AG09309 (cell line): ENCODE data around the gene NFRKB.

ENCODE experiments used
- DNase-seq: peaks from one replicate; pipeline ENCODE4 v3.0.0-alpha.2; 2010; ENCODE audit warnings: low read depth
- H3K4me3 ChIP-seq: 2 replicates; pipeline ENCODE4 v1.5.1; 2011; ENCODE audit warnings: mild to moderate bottlenecking, low read depth, low read length, moderate library complexity; ENCODE audit not compliant: control insufficient read depth
- CTCF ChIP-seq: IDR thresholded peaks from 2 replicates; pipeline ENCODE4 v1.5.1; 2011; ENCODE audit warnings: mild to moderate bottlenecking, low read depth, low read length, inconsistent platforms; ENCODE audit not compliant: insufficient read depth, control insufficient read depth; ENCODE audit errors: missing control alignments

Gene NFRKB

GRCh38 chr11:129935723-129936122 is 40.3 kb upstream of the NFRKB start:
- no peak for DNase-seq
- TF ChIP-seq CTCF = no peak
- no peak overlapping the region for H3K4me3 ChIP-seq

GRCh38 chr11:129933891-129934290 is 38.5 kb upstream of the NFRKB start:
- H3K4me3 ChIP-seq = no peak overlapping the region
- no peak for DNase-seq
- no peak for TF ChIP-seq CTCF

GRCh38 chr11:129933262-129933661 is 37.9 kb upstream of the NFRKB start:
- no peak overlapping the region for H3K4me3 ChIP-seq
- no peak for DNase-seq
- no peak for TF ChIP-seq CTCF

GRCh38 chr11:129932381-129933067 is 37.1 kb upstream of the NFRKB start:
- no peak for TF ChIP-seq CTCF
- no peak for DNase-seq
- no peak overlapping the region for H3K4me3 ChIP-seq

GRCh38 chr11:129930743-129931142 is 35.4 kb upstream of the NFRKB start:
- no peak for DNase-seq
- H3K4me3 ChIP-seq = no peak overlapping the region
- no peak for TF ChIP-seq CTCF

GRCh38 chr11:129930296-129930695 is 34.9 kb upstream of the NFRKB start:
- TF ChIP-seq CTCF = no peak
- H3K4me3 ChIP-seq = no peak overlapping the region
- no peak for DNase-seq
